Measurements from ENCODE around the gene MMP24. TPM values are rescaled to one million over a fixed set of nuclear protein-coding genes. Genes with fewer than 3 reads are reported as not detected.

The MMP24 gene
- total RNA-seq, 1 experiment from 2014 or later, result 23.0 TPM

GRCh38 chr20:35303735-35304491 lies 77.4 kb downstream of the MMP24 start:
- H3K27me3 ChIP-seq (ENCODE audit: insufficient read depth, low read length), result no peaks in the 10 kb centered on the region
- no peak overlapping the region for H2BK5ac ChIP-seq (ENCODE audit: insufficient read length, low read length)
- Mint-ChIP-seq H3K27me3 (ENCODE audit: low read depth) (peaks cover 6% of the 10 kb centered on the region; the same call in 1 of the 2 replicates), H3K36me3 (ENCODE audit: insufficient read depth in 1 of 3, low read depth in 3 of 3) (peaks cover 0 to 3% (median 2%) of the 10 kb centered on the region in 3 experiments; a peak in 4 of 7 replicates), H3K4me3 (peak overlapping the region; percentile 10 to 50; a peak in 2 of 5 replicates), H3K9me3 (no peaks in the 10 kb centered on the region), H3K27ac (0 out of 7 replicates have a peak overlapping the region, but pooled peaks of 1 of the 3 experiments have one; percentile 18), H3K4me1 (peaks cover 14 to 16% of the 10 kb centered on the region in 2 experiments)
- no peak overlapping the region for H3T11ph ChIP-seq (ENCODE audit: low read length)
- H3K23me2 ChIP-seq (ENCODE audit: insufficient read length, low read depth, low read length, poor library complexity, severe bottlenecking), result peaks cover 4% of the 10 kb centered on the region
- H2AK5ac ChIP-seq (ENCODE audit: insufficient read length, low read length), result no peak overlapping the region
- peak overlapping the region; percentile 17 for H3K4me2 ChIP-seq (ENCODE audit: insufficient read depth, insufficient read length, low read length)
- no peaks in the 10 kb centered on the region for H3K79me2 ChIP-seq (ENCODE audit: insufficient read depth, low read length)
- no peaks in the 10 kb centered on the region for H3K79me1 ChIP-seq (ENCODE audit: insufficient read depth, low read depth, low read length, poor library complexity, severe bottlenecking)
- no peaks in the 10 kb centered on the region for H4K20me1 ChIP-seq (ENCODE audit: control insufficient read depth, insufficient read depth, insufficient read length)
- H2BK20ac ChIP-seq (ENCODE audit: low read depth, low read length, poor library complexity, severe bottlenecking), result no peak overlapping the region
- H2AFZ ChIP-seq (ENCODE audit: low read length), result no peak overlapping the region
- no peak overlapping the region for H3K9ac ChIP-seq (ENCODE audit: extremely low read depth, insufficient read length, low read length)
- H2BK15ac ChIP-seq (ENCODE audit: low read depth, low read length), result no peak overlapping the region
- H3K56ac ChIP-seq (ENCODE audit: insufficient read length, low read depth, low read length), result no peak overlapping the region
- peaks cover 3% of the 10 kb centered on the region; the same call in 1 of the 2 replicates for H3K4me1 ChIP-seq (ENCODE audit: insufficient read depth, low read length)
- no peak overlapping the region for H3K14ac ChIP-seq (ENCODE audit: insufficient read depth, low read length)
- H3K18ac ChIP-seq (ENCODE audit: insufficient read length, low read depth, low read length), result no peak overlapping the region
- no peak overlapping the region for H3K23ac ChIP-seq (ENCODE audit: insufficient read length, low read depth, low read length)
- H2BK12ac ChIP-seq (ENCODE audit: insufficient read length, low read depth, low read length), result no peak overlapping the region
- H4K8ac ChIP-seq (replicated peaks; ENCODE audit: insufficient read length, low read depth, low read length), result no peak overlapping the region
- no peak overlapping the region for H2BK120ac ChIP-seq (ENCODE audit: low read depth, low read length, poor library complexity, severe bottlenecking)
- no peaks in the 10 kb centered on the region for H3K9me3 ChIP-seq (ENCODE audit: control insufficient read depth, low read depth, low read length)
- H4K91ac ChIP-seq (ENCODE audit: insufficient read length, low read depth, low read length), result no peak overlapping the region
- whole genome bisulfite sequencing (ENCODE audit: extremely low coverage, insufficient read length, low lambda C conversion rate), result no CpG with 5 or more reads among the region's 18 CpGs
- TF ChIP-seq CTCF (conservative IDR thresholded peaks at IDR 0.05), result peak; percentile 96
- peak; percentile 95 for DNase-seq
- H3K27ac ChIP-seq (ENCODE audit: insufficient read length, low read depth, low read length), result no peak overlapping the region
- H4K5ac ChIP-seq (ENCODE audit: insufficient read length, low read depth, low read length), result no peak overlapping the region
- H3K4ac ChIP-seq (ENCODE audit: low read depth, low read length), result no peak overlapping the region
